Fibroblast of lung (primary cell): ENCODE results near the gene STRBP. TPM values are rescaled to one million over a fixed set of nuclear protein-coding genes. Genes with fewer than 3 reads are reported as not detected.
"Not testable (repeated sequence)": the region's sequence is repeated elsewhere in the genome, so short reads cannot be mapped to it uniquely, and the experiment has no call there.

Experiments used
- DNase-seq, 2 donors: peaks; one replicate each; pipeline versions ENCODE4 v3.0.0 to v3.0.0-alpha.2; 2010; ENCODE audit warnings: low read depth in 2 of 2
- H2AFZ ChIP-seq: 2 replicates; pipeline ENCODE4 v1.5.1; 2012; ENCODE audit warnings: low read length, control low read depth, inconsistent platforms
- H3K27ac ChIP-seq: 2 replicates; pipeline ENCODE4 v1.5.1; 2011; ENCODE audit warnings: low read length, control low read depth; ENCODE audit not compliant: insufficient read depth
- H3K27me3 ChIP-seq: 2 replicates; pipeline ENCODE4 v1.5.1; 2011; ENCODE audit warnings: mild to moderate bottlenecking, low read length; ENCODE audit not compliant: control insufficient read depth, insufficient read depth
- H3K36me3 ChIP-seq: 2 replicates; pipeline ENCODE4 v1.5.1; 2011; ENCODE audit warnings: low read length; ENCODE audit not compliant: control insufficient read depth, insufficient read depth
- H3K4me1 ChIP-seq: 2 replicates; pipeline ENCODE4 v1.5.1; 2011; ENCODE audit warnings: low read length; ENCODE audit not compliant: control insufficient read depth, insufficient read depth; ENCODE audit errors: extremely low read depth
- H3K4me2 ChIP-seq: 2 replicates; pipeline ENCODE4 v1.5.1; 2011; ENCODE audit warnings: low read length, control low read depth; ENCODE audit not compliant: insufficient read depth; ENCODE audit errors: extremely low read depth
- H3K4me3 ChIP-seq, 4 experiments: fragments of 200-600 bp in 1 of 4; sonication (generic) in 1 of 4; replicated peaks in 1 of 4; 2 replicates each; pipeline ENCODE4 v1.5.1; 2011 to 2016; ENCODE audit warnings: low read length in 4 of 4, low read depth in 3 of 4, mild to moderate bottlenecking in 3 of 4, control low read depth in 2 of 4, inconsistent platforms in 1 of 4, mixed read lengths in 1 of 4; ENCODE audit not compliant: insufficient read depth in 1 of 4; ENCODE audit errors: control extremely low read depth in 1 of 4
- H3K79me2 ChIP-seq: 2 replicates; pipeline ENCODE4 v1.5.1; 2012; ENCODE audit warnings: mild to moderate bottlenecking, low read length, inconsistent platforms; ENCODE audit not compliant: control insufficient read depth, insufficient read depth
- H3K9ac ChIP-seq: 2 replicates; pipeline ENCODE4 v1.5.1; 2011; ENCODE audit warnings: mild to moderate bottlenecking, low read length, control low read depth; ENCODE audit not compliant: insufficient read depth
- H3K9me3 ChIP-seq: 2 replicates; pipeline ENCODE4 v1.5.1; 2012; ENCODE audit warnings: low read depth, low read length; ENCODE audit not compliant: control insufficient read depth, insufficient read depth
- H4K20me1 ChIP-seq: 2 replicates; pipeline ENCODE4 v1.5.1; 2011; ENCODE audit warnings: low read length; ENCODE audit not compliant: control insufficient read depth, insufficient read depth; ENCODE audit errors: extremely low read depth
- CTCF ChIP-seq, 2 donors: IDR thresholded peaks in 1 of 2; conservative IDR thresholded peaks in 1 of 2; 1 replicate in 1 of 2; 2 replicates in 1 of 2; pipeline ENCODE4 v1.5.1; 2011 to 2012; ENCODE audit warnings: low read length in 2 of 2, control low read depth in 1 of 2, inconsistent platforms in 1 of 2, low read depth in 1 of 2, mild to moderate bottlenecking in 1 of 2
- EZH2 ChIP-seq: IDR thresholded peaks from 2 replicates; pipeline ENCODE4 v1.5.1; 2012; ENCODE audit warnings: low read length, control low read depth, mild to moderate bottlenecking; ENCODE audit errors: missing control alignments
- polyA plus RNA-seq, 2 donors: library from polyadenylated mRNA; depleted of rRNA in 1 of 2; stranded (reverse) in 1 of 2; unstranded in 1 of 2; fragments of >200 nt; gene quantifications; 2 replicates each; pipeline ENCODE4 v1.2.1, GENCODE V29; 2011 to 2012; ENCODE audit warnings: missing spikeins in 1 of 2
- total RNA-seq: library from RNA; depleted of rRNA; stranded (reverse); fragments of >200 nt; gene quantifications from 2 replicates; pipeline ENCODE4 v1.2.1, GENCODE V29; 2014

STRBP gene
- total and polyA plus RNA-seq, 2 donors (not counting 1 experiment from before 2014, with no cell fraction given) = 3.3 to 5.9 TPM

GRCh38 chr9:123206065-123206464 lies 62.3 kb downstream of the STRBP start:
- Histone ChIP-seq H3K9ac (no peak overlapping the region), H3K4me2 (no peak overlapping the region), H3K27me3 (no peaks in the 10 kb centered on the region), H3K79me2 (no peaks in the 10 kb centered on the region), H2AFZ (no peak overlapping the region), H3K4me3 (no peak overlapping the region), H3K9me3 (no peaks in the 10 kb centered on the region), H4K20me1 (no peaks in the 10 kb centered on the region), H3K4me1 (no peaks in the 10 kb centered on the region), H3K27ac (no peak overlapping the region), H3K36me3 (no peaks in the 10 kb centered on the region)
- TF ChIP-seq EZH2 (no peak), CTCF (conservative IDR thresholded peaks at IDR 0.05 in 1 of 2, IDR thresholded peaks at IDR 0.05 in 1 of 2; ENCODE audit: low read depth in 1 of 2, low read length in 2 of 2) (no peak)
- no peak for DNase-seq

- Histone ChIP-seq H3K79me2 (no peaks in the 10 kb centered on the region), H4K20me1 (no peaks in the 10 kb centered on the region), H3K27ac (no peak overlapping the region), H2AFZ (no peak overlapping the region), H3K4me3 (no peak overlapping the region), H3K4me2 (no peak overlapping the region), H3K27me3 (no peaks in the 10 kb centered on the region), H3K9me3 (no peaks in the 10 kb centered on the region), H3K4me1 (no peaks in the 10 kb centered on the region), H3K36me3 (no peaks in the 10 kb centered on the region), H3K9ac (no peak overlapping the region)
- TF ChIP-seq CTCF (conservative IDR thresholded peaks at IDR 0.05 in 1 of 2, IDR thresholded peaks at IDR 0.05 in 1 of 2; ENCODE audit: low read depth in 1 of 2, low read length in 2 of 2) = no peak
- no peak for TF ChIP-seq EZH2
- no peak for DNase-seq
Observed at GRCh38 chr9:123201083-123201482, 67.3 kb downstream of the STRBP start.

GRCh38 chr9:123200469-123200868 lies 67.9 kb downstream of the STRBP start:
- not testable (repeated sequence) for H3K27ac ChIP-seq, H3K4me1 ChIP-seq, H3K4me3 ChIP-seq, H3K27me3 ChIP-seq, H3K4me2 ChIP-seq, H3K9ac ChIP-seq, H3K36me3 ChIP-seq, H3K79me2 ChIP-seq, DNase-seq, H2AFZ ChIP-seq, H4K20me1 ChIP-seq, H3K9me3 ChIP-seq
